DMS79 treated with DMSO at 0.1 percent for 48 hours (cell line): ENCODE data around the gene SLC2A4.
A peak's percentile ranks its signal among the peaks of the same experiment; 100 is the strongest.
"Not testable (repeated sequence)": the region's sequence is repeated elsewhere in the genome, so short reads cannot be mapped to it uniquely, and the experiment has no call there.

Experiments
- DNase-seq: peaks from one replicate; lab custom pipeline; 2025; lab: John Stamatoyannopoulos, UW

Gene SLC2A4

DNA sequence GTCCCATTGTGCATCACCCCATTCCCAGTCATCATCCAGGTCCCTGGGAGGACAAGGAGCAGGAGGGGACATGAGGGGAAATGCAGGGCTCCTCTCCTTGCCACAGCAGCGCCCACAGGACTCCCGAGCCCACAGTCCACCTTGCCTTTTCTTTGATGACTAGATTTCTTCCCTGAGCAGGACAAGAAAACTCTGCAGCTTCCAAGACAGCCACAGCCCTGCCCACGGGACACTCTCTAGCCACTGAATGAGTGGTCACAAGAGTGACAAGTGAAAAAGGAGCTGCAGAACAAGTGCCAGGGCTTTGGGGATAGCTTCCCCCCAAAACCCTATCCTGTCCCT, 42.9 kb downstream of the SLC2A4 start:
- DNase-seq = no peak

DNA sequence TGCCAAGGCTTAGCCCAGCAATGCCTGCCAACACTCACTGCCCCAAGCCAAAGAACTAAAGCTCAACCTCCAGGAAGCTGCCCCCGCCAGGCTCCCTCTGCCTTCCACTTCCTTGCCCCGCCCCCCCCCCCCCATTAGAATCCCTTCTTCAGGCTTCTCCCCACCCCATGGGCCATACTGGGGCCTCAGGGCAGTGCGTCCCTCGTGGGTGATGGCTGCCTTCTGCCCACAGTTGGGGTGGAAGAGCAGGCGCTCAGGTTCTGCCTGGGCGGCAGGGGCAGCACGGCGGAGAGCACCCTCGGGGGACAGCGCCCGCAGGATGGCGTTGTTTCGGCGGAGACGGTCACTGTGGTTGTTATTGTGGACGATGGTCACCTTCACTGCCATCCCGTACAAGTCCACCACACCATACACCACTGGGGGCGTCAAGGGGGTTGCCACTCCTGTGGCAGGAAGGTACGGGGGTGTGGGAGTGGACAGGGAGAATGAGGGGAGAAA, 43.6 kb downstream of the SLC2A4 start:
- DNase-seq = no peak

GRCh38 chr17:7326186-7326585, 44.7 kb downstream of the SLC2A4 start:
- DNase-seq = no peak

GRCh38 chr17:7327056-7327455, 45.5 kb downstream of the SLC2A4 start:
- no peak for DNase-seq

DNA sequence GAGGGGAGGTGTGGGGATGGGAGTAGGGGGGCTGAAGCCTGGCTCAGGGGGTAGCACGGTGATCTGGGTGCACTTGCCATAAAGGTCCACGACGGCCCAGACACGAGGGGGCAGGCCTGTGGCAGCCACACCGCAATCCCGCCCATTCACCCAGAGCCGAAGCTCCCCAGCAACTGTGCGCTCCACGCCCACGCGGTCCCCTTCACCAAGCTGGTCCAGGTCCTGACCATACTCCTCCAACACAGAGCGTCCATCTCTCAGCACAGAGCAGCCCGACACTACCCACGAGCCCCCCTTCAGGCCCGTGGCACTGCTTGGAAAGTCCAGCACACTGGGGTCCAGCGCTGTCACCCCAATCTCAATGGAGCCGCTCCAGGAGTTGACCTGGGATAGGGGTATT, 46.0 kb downstream of the SLC2A4 start:
- no peak for DNase-seq

- DNase-seq = no peak
Observed at GRCh38 chr17:7328009-7328408, 46.5 kb downstream of the SLC2A4 start.

DNA sequence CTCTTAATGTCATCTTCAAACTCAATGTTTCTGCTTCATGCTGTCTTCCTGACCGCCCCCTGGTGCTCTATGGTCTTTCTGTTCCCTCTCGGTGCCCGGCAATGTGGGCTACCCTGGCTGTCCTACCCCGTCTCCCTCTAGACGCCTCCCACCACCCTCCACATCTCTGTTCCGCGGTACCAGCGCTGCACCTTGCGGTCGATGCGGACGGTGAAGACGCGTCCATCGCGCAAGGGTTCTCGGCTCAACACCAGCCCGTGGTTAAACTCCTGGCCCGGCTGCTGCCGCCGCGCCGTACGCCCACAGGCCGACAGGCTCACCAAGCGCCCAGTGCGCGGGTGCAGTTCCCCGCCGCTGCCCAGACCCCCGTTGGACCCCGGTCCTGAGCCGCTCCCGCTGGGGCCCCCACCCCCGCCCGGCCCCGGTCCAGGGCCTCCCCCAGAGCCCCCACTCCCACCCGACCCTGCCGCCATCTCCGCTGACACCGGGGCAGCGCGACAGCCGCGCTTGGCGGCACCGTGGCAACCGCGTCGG, 47.4 kb downstream of the SLC2A4 start, which contains the start of gene NEURL4:
Gene NEURL4, minus strand, starts transcription at position 496 of the 534 bp plus-strand sequence. Its CDS starts 23 bp downstream, at position 473.
- no peak for DNase-seq

- peak; percentile 97 for DNase-seq
Observed at GRCh38 chr17:7329374-7329996, 48.0 kb downstream of the SLC2A4 start.

- peak; percentile 82 for DNase-seq
Observed at GRCh38 chr17:7329997-7330637, 48.6 kb downstream of the SLC2A4 start.

DNA sequence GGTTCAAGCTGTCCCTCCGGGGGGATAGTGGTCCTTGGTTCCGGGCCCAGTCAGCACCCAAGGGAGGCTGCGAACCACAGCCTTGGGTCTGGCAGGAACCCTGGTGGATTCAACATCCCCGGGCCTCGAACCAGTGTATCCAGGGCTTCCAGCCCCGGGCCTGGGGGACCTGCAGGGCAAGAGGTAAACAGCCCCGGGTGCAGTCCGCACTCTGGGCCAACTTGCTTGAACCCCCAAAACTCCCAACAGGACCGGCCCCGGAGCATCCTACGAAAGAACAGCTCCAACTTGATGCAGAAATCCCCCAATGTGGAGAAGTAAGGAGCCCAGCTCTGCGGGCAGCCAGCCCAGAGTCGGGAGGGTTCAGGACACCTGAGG, 49.1 kb downstream of the SLC2A4 start:
- DNase-seq = no peak

DNA sequence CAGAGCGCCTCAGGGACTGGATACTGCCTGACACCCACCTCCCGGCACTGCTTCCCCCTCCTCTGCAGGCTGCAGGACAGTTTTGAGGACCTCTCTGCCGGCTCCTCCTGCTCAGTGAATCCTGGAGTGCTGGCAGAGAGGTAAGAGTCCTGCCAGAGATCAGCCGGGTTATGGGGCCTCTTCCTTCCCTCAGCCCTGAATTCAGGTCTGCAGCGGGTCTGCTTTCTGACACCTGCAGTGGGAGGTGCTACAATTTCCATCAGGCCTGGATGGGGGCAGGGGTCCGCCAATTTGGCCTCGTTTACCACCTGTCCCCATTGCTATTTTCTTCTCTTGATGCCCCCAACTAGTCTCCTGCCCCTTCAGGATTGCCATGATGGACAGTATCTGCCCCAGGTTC, 50.6 kb downstream of the SLC2A4 start:
- no peak for DNase-seq

DNA sequence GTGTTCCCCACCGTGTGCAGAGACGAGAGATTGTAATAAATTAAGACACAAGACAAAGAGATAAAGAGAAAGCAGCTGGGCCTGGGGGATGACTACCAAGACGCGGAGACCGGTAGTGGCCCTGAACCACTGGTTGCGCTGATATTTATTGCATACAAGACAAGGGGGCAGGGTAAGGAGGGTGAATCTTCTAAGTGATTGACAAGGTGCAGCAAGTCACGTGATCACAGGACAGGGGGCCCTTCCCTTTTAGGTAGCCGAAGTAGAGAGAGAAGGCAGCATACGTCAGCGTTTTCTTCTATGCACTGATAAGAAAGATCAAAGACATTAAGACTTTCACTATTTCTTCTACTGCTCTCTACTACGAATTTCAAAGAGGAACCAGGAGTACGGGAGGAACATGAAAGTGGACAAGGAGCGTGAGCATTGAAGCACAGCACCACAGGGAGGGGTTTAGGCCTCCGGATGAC, 51.1 kb downstream of the SLC2A4 start:
- not testable (repeated sequence) for DNase-seq

GRCh38 chr17:7334938-7335538, 53.5 kb downstream of the SLC2A4 start:
- no peak for DNase-seq

DNA sequence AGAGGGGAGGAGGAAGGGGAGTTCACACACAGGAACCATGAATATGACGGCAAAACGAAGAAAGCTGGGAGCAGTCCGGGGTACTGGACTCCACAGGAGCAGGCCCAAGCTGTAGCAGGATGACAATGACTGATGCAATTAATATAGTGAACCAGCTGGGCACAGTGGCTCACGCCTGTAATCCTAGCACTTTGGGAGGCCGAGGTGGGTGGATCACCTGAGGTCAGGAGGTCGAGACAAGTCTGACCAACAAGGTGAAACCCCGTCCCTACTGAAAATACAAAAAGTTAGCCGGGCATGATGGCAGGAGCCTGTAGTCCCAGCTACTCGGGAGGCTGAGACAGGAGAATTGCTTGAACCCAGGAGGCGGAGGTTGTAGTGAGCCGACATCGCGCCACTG, 54.2 kb downstream of the SLC2A4 start:
- not testable (repeated sequence) for DNase-seq

DNA sequence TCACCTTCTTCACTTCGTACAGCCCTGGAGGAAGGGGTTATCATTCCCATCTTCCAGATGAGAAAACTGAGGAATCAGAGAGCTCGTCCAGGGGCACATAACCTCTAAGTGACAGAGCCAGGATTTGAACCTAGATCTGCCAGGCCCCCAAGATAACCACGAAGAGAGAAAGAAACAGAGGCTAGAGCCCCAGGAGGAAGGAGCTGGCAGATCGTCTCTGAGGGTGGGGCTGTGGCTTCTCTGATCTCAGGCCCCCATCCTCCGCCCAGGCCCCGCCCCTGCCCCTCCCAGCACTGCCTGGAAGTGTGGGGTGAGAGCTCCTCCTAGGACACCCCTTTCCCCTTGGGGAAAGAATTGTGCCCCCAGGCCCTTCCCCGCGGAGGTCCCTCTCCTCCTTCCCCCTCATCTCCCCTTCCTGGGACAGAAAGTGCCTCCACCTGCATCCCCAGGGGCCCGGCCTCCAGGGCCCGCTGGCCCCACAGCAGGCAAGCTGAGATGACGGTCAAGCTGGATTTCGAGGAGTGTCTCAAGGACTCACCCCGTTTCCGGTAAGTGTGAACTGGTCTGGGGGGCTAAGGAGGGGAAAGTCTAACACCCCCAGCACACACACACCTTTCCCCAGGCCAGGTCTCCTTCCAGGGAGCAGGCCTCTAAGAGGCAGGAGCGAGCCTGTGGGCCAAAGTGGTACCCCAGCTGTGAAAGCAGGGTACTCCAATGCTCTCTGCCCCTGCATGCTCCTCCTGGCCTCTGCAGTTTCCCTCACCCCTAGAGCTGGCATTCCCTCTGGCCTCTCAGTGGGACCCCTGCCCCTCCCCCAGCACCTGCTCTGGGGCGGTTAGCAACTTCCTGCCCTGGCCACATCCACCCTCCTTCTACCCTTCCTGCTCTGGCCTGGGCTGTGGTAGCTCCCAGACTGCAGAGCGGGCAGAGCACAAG, 55.0 kb downstream of the SLC2A4 start, which contains the start of gene ACAP1:
Gene ACAP1, plus strand, starts transcription at position 290 of the 936 bp plus-strand sequence. Its CDS starts 206 bp downstream, at position 496.
- no peak for DNase-seq

GRCh38 chr17:7337600-7337999, 56.1 kb downstream of the SLC2A4 start:
- not testable (repeated sequence) for DNase-seq
